Measurements from ENCODE around the gene RFX5.

Gene RFX5

DNA sequence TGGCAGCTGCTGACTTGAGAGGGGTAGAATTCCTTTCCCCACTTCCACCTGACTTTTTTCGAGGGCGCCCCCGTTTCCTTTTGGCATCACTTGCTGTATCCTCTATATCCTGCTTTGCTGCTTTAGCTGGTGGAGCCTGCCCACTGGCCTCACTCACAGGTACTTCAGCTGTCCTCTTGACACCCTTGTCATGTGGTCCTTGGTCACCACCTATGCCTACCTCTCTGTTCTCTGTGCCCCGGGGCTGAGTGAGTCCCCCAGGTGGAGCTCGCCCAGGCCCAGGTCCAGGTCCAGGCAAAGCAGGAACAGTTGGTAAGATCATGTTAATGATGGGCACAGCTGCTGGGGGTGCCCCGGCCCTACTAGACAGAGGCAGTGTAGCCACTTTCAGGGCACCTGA, 4.5 kb downstream of the RFX5 start:
- TF ChIP-seq, protein P1, sequence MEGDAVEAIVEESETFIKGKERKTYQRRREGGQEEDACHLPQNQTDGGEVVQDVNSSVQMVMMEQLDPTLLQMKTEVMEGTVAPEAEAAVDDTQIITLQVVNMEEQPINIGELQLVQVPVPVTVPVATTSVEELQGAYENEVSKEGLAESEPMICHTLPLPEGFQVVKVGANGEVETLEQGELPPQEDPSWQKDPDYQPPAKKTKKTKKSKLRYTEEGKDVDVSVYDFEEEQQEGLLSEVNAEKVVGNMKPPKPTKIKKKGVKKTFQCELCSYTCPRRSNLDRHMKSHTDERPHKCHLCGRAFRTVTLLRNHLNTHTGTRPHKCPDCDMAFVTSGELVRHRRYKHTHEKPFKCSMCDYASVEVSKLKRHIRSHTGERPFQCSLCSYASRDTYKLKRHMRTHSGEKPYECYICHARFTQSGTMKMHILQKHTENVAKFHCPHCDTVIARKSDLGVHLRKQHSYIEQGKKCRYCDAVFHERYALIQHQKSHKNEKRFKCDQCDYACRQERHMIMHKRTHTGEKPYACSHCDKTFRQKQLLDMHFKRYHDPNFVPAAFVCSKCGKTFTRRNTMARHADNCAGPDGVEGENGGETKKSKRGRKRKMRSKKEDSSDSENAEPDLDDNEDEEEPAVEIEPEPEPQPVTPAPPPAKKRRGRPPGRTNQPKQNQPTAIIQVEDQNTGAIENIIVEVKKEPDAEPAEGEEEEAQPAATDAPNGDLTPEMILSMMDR (IDR thresholded peaks at IDR 0.05; ENCODE audit: borderline replicate concordance, insufficient read depth, low read depth, low read length), result no peak
- H3K4me3 ChIP-seq (ENCODE audit: low read depth, low read length), result no peak overlapping the region

DNA sequence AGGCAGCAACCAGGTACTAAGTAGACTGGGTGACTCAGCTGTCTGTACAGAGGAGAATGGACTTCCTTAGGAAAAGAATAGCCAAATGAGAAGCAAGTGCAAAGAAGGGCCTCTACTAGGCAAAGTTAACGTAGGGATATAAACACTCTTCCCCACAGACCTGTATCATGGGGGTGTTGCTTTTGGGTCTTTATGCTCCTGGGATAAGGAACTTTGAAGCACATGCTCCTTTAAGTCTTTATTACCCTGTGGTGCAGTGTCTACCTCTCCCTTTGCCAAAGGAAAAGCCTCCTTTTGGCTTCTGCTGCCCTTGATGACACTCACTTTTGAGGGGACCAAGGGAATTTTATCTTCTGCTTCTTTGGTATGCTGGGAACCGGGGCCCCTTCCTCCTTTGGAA, 5.0 kb downstream of the RFX5 start:
- no peak overlapping the region for H3K4me3 ChIP-seq (ENCODE audit: low read depth, low read length)
- TF ChIP-seq, protein P1 (IDR thresholded peaks at IDR 0.05; ENCODE audit: borderline replicate concordance, insufficient read depth, low read depth, low read length), result no peak

DNA sequence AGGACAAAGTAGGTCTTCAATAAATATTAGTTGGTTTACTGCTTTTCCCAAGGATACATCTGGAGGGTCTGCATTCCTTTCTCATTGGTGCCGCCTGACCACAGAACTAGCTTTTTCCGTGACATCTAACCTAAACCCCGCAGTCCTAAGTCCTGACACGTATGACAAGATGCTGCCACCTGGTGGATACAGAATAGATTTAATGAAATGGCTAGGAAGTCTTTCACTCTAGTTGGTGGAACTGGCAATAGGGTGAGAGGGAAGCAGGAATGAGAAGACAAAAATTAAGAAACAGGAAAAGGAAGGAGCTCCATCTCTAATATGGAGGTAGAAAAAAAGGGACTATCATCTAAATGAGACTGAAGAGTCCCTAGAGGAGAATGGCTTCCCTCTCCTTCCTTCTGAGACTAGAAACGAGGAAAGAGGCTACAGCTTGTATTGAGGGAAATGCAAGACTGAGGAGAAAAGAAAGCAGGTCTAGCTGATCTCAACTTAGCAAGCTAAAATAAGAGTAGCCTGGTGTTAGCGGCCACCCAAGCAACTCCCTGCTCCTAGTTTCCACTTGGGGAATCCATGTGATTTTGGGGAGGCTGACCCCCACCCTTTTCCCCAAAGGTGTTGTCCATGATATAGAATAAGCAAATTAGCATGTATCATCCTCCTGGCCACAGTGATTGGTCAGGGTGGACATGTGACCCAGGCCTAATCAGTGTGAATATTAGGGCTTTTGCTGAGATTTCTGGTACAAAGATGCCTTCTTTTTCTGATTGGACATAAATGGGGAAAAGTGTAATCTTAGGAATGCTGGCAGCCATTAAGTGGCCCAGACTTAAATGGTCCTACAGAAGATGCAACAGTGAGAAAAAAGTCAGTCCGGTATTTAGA, 5.9 kb downstream of the RFX5 start:
- TF ChIP-seq, protein P1 (IDR thresholded peaks at IDR 0.05; ENCODE audit: borderline replicate concordance, insufficient read depth, low read depth, low read length), result peak; percentile 59
- H3K4me3 ChIP-seq (ENCODE audit: low read depth, low read length), result no peak overlapping the region

DNA sequence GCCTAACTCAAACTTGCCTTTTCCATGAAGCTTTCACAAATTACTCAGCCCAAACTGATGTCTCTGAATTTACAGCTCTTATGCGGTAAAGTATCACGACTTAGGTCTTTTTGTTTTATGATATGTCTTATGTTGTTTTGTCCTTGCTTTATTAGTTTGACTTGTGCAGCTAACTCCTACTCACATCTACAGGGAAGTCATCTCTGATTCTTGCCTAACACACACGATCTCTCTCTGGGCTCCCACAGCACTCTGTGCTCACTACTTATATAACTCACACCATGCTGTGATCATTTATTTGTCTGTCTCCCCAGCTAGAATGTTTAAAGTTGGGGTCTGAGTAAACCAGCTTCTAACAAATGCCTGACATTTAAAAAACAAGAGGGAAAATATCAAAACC, 10.5 kb downstream of the RFX5 start:
- H3K4me3 ChIP-seq (ENCODE audit: low read depth, low read length), result no peak overlapping the region
- TF ChIP-seq, protein P1 (IDR thresholded peaks at IDR 0.05; ENCODE audit: borderline replicate concordance, insufficient read depth, low read depth, low read length), result no peak

DNA sequence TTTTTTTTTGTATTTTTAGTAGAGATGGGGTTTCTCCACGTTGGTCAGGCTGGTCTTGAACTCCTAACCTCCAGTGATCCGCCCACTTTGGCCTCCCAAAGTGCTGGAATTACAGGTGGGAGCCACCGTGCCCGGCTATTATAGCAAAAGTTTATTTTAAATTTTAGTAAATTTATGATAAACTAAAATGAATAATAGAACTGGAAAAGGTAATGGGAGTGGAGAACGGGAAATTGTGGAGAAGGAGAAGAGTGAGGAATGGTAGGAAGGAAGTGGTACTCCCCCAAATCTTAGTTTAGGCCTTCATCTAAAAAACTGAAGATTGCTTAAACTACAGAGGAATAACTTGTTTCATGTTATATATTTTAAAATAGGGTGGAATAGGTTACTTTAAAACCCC, 12.2 kb downstream of the RFX5 start:
- no peak overlapping the region for H3K4me3 ChIP-seq (ENCODE audit: low read depth, low read length)
- TF ChIP-seq, protein P1 (IDR thresholded peaks at IDR 0.05; ENCODE audit: borderline replicate concordance, insufficient read depth, low read depth, low read length), result no peak

DNA sequence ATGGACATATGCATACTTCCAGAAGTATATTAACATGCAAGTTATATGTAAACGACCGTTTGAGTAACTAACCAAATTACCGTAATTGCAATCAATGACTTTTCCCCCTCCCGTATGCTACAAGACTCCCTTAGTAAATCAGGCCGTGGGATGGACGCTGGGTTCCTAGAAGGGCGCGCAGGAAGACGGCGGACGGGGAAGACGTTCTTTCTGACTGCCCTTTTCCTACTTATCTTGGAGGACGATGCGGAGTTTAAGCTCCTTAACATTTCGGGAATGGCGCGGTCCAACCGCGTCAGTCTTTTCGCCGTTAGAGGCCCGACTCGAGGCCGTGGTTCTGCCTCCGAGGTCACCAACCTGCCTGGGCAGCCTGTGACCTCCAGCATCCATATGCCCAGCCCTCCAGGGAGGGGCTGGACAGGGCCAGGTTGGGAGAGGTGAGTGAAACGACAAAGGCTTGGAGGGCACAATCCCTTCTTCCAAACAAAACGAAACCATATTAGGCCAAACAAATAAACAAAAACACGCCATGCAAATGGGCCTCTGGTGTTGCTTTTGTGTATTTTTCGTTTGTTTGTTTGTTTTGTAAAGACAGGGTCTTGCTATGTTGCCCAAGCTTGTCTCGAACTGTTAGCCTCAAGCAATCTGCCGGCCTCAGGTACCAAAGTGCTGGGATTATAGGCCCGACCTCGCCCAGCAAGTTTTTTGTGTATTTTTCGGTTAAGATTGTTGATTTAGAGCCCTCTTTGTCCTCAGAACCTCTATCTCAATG, 19.0 kb downstream of the RFX5 start:
- H3K4me3 ChIP-seq (ENCODE audit: low read depth, low read length), result peak overlapping the region; percentile 58
- TF ChIP-seq, protein P1 (IDR thresholded peaks at IDR 0.05; ENCODE audit: borderline replicate concordance, insufficient read depth, low read depth, low read length), result no peak
